ENCODE measurements around the gene NKPD1.

GRCh38 chr19:45180936-45181335 is 20.2 kb upstream of the NKPD1 start:
- TF ChIP-seq CTCF (IDR thresholded peaks at IDR 0.05) (no peak), POLR2AphosphoS5 (IDR thresholded peaks at IDR 0.05) (no peak), POLR2A (IDR thresholded peaks at IDR 0.05) (no peak), EP300 (IDR thresholded peaks at IDR 0.05) (no peak)
